NOMO-1 treated with dmso at 0.1 percent for 144 hours (cell line): ENCODE results near the gene KRTAP10-5.

ENCODE experiments used
- DNase-seq: peaks from one replicate; lab custom pipeline; 2025; ENCODE audit not compliant: unreplicated experiment; lab: John Stamatoyannopoulos, UW

Gene KRTAP10-5

GRCh38 chr21:44530903-44531605 lies 49.4 kb downstream of the KRTAP10-5 start:
- DNase-seq, result no peak

GRCh38 chr21:44530221-44530902 lies 50.0 kb downstream of the KRTAP10-5 start:
- no peak for DNase-seq

- DNase-seq, result no peak
Measured at GRCh38 chr21:44529503-44530125, 50.8 kb downstream of the KRTAP10-5 start.
